K562 (cell line): ENCODE measurements around the gene AKT2. TPM values are rescaled to one million over a fixed set of nuclear protein-coding genes. Genes with fewer than 3 reads are reported as not detected.

Experiments used
- ATAC-seq: fragments of 200-7000 bp; cut with Tn5 transposase; 3 replicates; pipeline ENCODE4 v1.9.1; 2020; ENCODE audit warnings: moderate library complexity
- BruUV-seq: library from RNA; stranded (reverse); fragments of 400-500 nt; replicated peaks from 2 replicates; lab custom pipeline; 2021; lab: Mats Ljungman, UMichigan
- CTCF ChIA-PET: fragments of 300-600 bp; formaldehyde crosslinking; extraction: SDS; loops from one replicate; lab custom pipeline; 2021; ENCODE audit warnings: low intra/inter-chr PET ratio; lab: Yijun Ruan, JAX
- POLR2A ChIA-PET: fragments of 300-600, 350-650 bp; sonication (Branson Sonifier 250); formaldehyde crosslinking; extraction: SDS; loops from one replicate; lab custom pipeline; 2021; ENCODE audit warnings: antibody characterized with exemption, inconsistent platforms; lab: Yijun Ruan, JAX
- DNase-seq, 4 experiments: peaks; one replicate each; pipeline versions ENCODE4 v3.0.0 to v3.0.0-alpha.2; 2011 to 2018; ENCODE audit warnings: low spot score in 3 of 4, mixed read lengths in 3 of 4; ENCODE audit errors: extremely low read depth in 1 of 4
- FAIRE-seq: peaks from 2 replicates; lab custom pipeline; 2011; peaks lifted over from hg19 to GRCh38; lab: Jason Lieb, UNC
- H2AFZ ChIP-seq: 2 replicates; pipeline ENCODE4 v1.6.0; 2011; ENCODE audit warnings: low read depth, low read length, control low read depth, inconsistent platforms
- H3K27ac ChIP-seq: fragments of 200-600 bp; 3 replicates; pipeline ENCODE4 v1.8.0; 2011; ENCODE audit warnings: low read depth, mild to moderate bottlenecking, control low read depth, inconsistent platforms, low read length, moderate library complexity, mixed read lengths; ENCODE audit errors: extremely low read depth
- H3K27me3 ChIP-seq, 2 experiments: fragments of 300-600 bp in 1 of 2; 2 replicates in 1 of 2; 3 replicates in 1 of 2; pipeline versions ENCODE4 v1.6.0 to v1.8.0; 2011; ENCODE audit warnings: inconsistent platforms in 2 of 2, low read length in 2 of 2, mild to moderate bottlenecking in 1 of 2, mixed read lengths in 1 of 2, moderate library complexity in 1 of 2; ENCODE audit not compliant: control insufficient read depth in 2 of 2, insufficient read depth in 2 of 2
- H3K36me3 ChIP-seq: fragments of 300-600 bp; 3 replicates; pipeline ENCODE4 v1.8.0; 2011; ENCODE audit warnings: mild to moderate bottlenecking, low read length, inconsistent platforms; ENCODE audit not compliant: control insufficient read depth, insufficient read depth
- H3K4me1 ChIP-seq, 2 experiments: fragments of 200-600 bp in 1 of 2; replicated peaks in 1 of 2; 2 replicates in 1 of 2; 3 replicates in 1 of 2; pipeline versions ENCODE4 v1.5.1 to v1.8.0; 2011; ENCODE audit warnings: inconsistent platforms in 2 of 2, low read length in 2 of 2, mild to moderate bottlenecking in 1 of 2, mixed read lengths in 1 of 2, moderate library complexity in 1 of 2; ENCODE audit not compliant: control insufficient read depth in 2 of 2, insufficient read depth in 2 of 2
- H3K4me2 ChIP-seq: 2 replicates; pipeline ENCODE4 v1.6.1; 2011; ENCODE audit warnings: low read length, control low read depth, inconsistent platforms, mixed read lengths; ENCODE audit not compliant: insufficient read depth
- H3K4me3 ChIP-seq: fragments of 200-600 bp; sonication (generic), shearing (Covaris generic); 2 replicates; pipeline ENCODE4 v1.5.1; 2016; ENCODE audit warnings: control low read depth, inconsistent platforms
- H3K79me2 ChIP-seq: fragments of 200-600 bp; 3 replicates; pipeline ENCODE4 v1.8.0; 2011; ENCODE audit warnings: low read length, inconsistent platforms; ENCODE audit not compliant: control insufficient read depth, insufficient read depth
- H3K9ac ChIP-seq, 2 experiments: 2 replicates each; pipeline versions ENCODE4 v1.6.0 to v1.6.1; 2011; ENCODE audit warnings: low read depth in 2 of 2, low read length in 2 of 2, control low read depth in 1 of 2, inconsistent platforms in 1 of 2, mild to moderate bottlenecking in 1 of 2, mixed read lengths in 1 of 2; ENCODE audit not compliant: insufficient read depth in 1 of 2
- H3K9me1 ChIP-seq: one replicate; pipeline ENCODE4 v1.6.0; 2011; ENCODE audit warnings: inconsistent platforms, mild to moderate bottlenecking, low read length, moderate library complexity; ENCODE audit not compliant: control insufficient read depth, insufficient read depth
- H3K9me3 ChIP-seq: replicated peaks from 2 replicates; pipeline ENCODE4 v1.5.1; 2011; ENCODE audit warnings: low read depth, low read length, inconsistent platforms; ENCODE audit not compliant: control insufficient read depth, insufficient read depth
- H4K20me1 ChIP-seq: replicated peaks from 2 replicates; pipeline ENCODE4 v1.6.1; 2011; ENCODE audit warnings: low read length, inconsistent platforms, mixed read lengths; ENCODE audit not compliant: control insufficient read depth, insufficient read depth
- CHD1 ChIP-seq: fragments of 200-600 bp; sonication (generic); IDR thresholded peaks from one replicate; pipeline ENCODE4 v1.6.1; 2012; ENCODE audit warnings: mild to moderate bottlenecking, moderate library complexity, low read length, inconsistent platforms
- DDX20 ChIP-seq: fragments of 450-650 bp; IDR thresholded peaks from 2 replicates; pipeline ENCODE4 v1.6.1; 2016; ENCODE audit warnings: missing genetic modification characterization, low read depth, mild to moderate bottlenecking, missing compliant biosample characterization, moderate library complexity
- DMBX1 ChIP-seq: fragments of 250-450 bp; sonication (Bioruptor Pico); IDR thresholded peaks from 2 replicates; pipeline ENCODE4 v1.8.0; 2022; ENCODE audit warnings: inconsistent platforms, mild to moderate bottlenecking, moderate library complexity, borderline replicate concordance
- POLR2A ChIP-seq: fragments of 450-650 bp; conservative IDR thresholded peaks from 2 replicates; pipeline ENCODE4 v1.6.1; 2016
- SNIP1 ChIP-seq: fragments of 450-650 bp; IDR thresholded peaks from 2 replicates; pipeline ENCODE4 v1.7.1; 2017; ENCODE audit warnings: low read depth, mild to moderate bottlenecking
- SOX6 ChIP-seq: fragments of 450-650 bp; IDR thresholded peaks from 2 replicates; pipeline ENCODE4 v1.6.1; 2014; ENCODE audit warnings: mild to moderate bottlenecking
- ZNF263 ChIP-seq: sonication (generic); formaldehyde crosslinking; IDR thresholded peaks from 2 replicates; pipeline ENCODE4 v1.8.0; 2022; ENCODE audit warnings: mild to moderate bottlenecking, missing genetic modification reagents, borderline replicate concordance
- WGBS: fragments of 100-300 bp; shearing (Covaris generic); methylation state at CpG from one replicate; pipeline ENCODE4 v1.1.6; 2016; ENCODE audit warnings: low coverage, mixed read lengths; ENCODE audit not compliant: insufficient coverage; ENCODE audit errors: missing lambda C conversion rate; 5-methylcytosine and 5-hydroxymethylcytosine counted together
- in situ Hi-C: fragments of 300-500 bp; cut with MboI; formaldehyde crosslinking; loops from 4 replicates; pipeline ENCODE4 v1.15.0; 2018; ENCODE audit warnings: inconsistent platforms, mixed read lengths
- intact Hi-C: fragments of 100-400 bp; cut with micrococcal nuclease; formaldehyde crosslinking; loops from 2 replicates; pipeline ENCODE4 v1.14.2; 2022
- polyA plus RNA-seq, 8 experiments: library from polyadenylated mRNA; depleted of rRNA in 4 of 8; stranded (reverse) in 5 of 8; unstranded in 3 of 8; fragments of >200 nt; fragmentation: Nextera tagmentation in 2 of 8; fragmentation: Illumina TruSeq in 1 of 8; extraction: Ambion mirVana in 2 of 8; extraction: Trizol in 1 of 8; gene quantifications; 2 replicates each; pipeline versions ENCODE4 v1.2.1 to v1.2.3, GENCODE V29; 2011 to 2014; ENCODE audit warnings: inconsistent platforms in 1 of 8, missing spikeins in 1 of 8
- total RNA-seq, 7 experiments: library from RNA; depleted of rRNA in 6 of 7; stranded (reverse); fragments of >200 nt in 6 of 7; fragmentation: Illumina TruSeq in 2 of 7; extraction: Trizol in 2 of 7; gene quantifications; 2 replicates each; pipeline versions ENCODE4 v1.2.1 to v1.2.3, GENCODE V29; 2011 to 2021; ENCODE audit warnings: low replicate concordance in 1 of 7
- TF ChIP-seq, protein P1 (sequence below): fragments of 250-450 bp; sonication (Bioruptor Pico); IDR thresholded peaks from 2 replicates; pipeline ENCODE4 v1.5.0; 2021; ENCODE audit warnings: mild to moderate bottlenecking, borderline replicate concordance
- TF ChIP-seq, protein P2 (sequence below): sonication (generic); formaldehyde crosslinking; IDR thresholded peaks from 2 replicates; pipeline ENCODE4 v1.8.0; 2022; ENCODE audit warnings: mild to moderate bottlenecking, missing genetic modification reagents
- TF ChIP-seq, protein P3 (sequence below): sonication (generic); formaldehyde crosslinking; IDR thresholded peaks from 2 replicates; pipeline ENCODE4 v1.8.1; 2022; ENCODE audit warnings: missing genetic modification reagents

AKT2 gene
- total and polyA plus RNA-seq, 9 of the 15 experiments (the other 6 are each of a cell fraction or from before 2014, with no cell fraction given) = 1.1 to 132 (median 67.7) TPM

DNA sequence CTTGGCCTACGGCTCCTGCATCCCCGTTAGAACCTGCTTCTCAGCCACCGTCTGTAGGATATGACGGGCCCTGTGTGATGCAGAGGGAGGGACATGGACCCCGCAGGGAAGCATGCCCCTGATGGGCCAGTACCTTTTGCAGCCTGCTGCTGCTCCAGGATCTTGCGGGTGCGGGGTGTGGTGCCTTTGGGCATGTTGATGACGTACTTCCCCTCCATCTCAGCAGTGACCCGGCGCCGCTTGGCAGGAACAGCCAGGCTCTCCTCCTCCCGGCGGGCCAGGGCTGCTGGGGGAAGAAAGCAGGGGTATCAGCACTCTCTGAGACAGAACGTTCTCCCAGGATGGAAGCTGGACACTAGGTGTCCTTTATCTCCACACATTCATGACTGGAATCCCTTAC, 41.1 kb upstream of the AKT2 start:
- 95% methylated on average over 13 of the region's 14 CpGs for WGBS
- intact Hi-C loops = no loop called here
- FAIRE-seq (no peak), ATAC-seq (no peak), DNase-seq (no peak)
- TF ChIP-seq CHD1 (no peak), SOX6 (no peak), ZNF263 (no peak), SNIP1 (no peak), POLR2A (no peak), DDX20 (tag) (no peak), DMBX1 (CRISPR knock-in tag) (no peak)
- TF ChIP-seq, protein P1, sequence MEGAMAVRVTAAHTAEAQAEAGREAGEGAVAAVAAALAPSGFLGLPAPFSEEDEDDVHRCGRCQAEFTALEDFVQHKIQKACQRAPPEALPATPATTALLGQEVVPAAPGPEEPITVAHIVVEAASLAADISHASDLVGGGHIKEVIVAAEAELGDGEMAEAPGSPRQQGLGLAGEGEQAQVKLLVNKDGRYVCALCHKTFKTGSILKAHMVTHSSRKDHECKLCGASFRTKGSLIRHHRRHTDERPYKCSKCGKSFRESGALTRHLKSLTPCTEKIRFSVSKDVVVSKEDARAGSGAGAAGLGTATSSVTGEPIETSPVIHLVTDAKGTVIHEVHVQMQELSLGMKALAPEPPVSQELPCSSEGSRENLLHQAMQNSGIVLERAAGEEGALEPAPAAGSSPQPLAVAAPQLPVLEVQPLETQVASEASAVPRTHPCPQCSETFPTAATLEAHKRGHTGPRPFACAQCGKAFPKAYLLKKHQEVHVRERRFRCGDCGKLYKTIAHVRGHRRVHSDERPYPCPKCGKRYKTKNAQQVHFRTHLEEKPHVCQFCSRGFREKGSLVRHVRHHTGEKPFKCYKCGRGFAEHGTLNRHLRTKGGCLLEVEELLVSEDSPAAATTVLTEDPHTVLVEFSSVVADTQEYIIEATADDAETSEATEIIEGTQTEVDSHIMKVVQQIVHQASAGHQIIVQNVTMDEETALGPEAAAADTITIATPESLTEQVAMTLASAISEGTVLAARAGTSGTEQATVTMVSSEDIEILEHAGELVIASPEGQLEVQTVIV (CRISPR knock-in tag) = no peak
- TF ChIP-seq, protein P2, sequence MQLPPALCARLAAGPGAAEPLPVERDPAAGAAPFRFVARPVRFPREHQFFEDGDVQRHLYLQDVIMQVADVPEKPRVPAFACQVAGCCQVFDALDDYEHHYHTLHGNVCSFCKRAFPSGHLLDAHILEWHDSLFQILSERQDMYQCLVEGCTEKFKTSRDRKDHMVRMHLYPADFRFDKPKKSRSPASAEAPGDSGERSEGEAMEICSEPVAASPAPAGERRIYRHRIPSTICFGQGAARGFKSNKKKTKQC = no peak
- TF ChIP-seq, protein P3, sequence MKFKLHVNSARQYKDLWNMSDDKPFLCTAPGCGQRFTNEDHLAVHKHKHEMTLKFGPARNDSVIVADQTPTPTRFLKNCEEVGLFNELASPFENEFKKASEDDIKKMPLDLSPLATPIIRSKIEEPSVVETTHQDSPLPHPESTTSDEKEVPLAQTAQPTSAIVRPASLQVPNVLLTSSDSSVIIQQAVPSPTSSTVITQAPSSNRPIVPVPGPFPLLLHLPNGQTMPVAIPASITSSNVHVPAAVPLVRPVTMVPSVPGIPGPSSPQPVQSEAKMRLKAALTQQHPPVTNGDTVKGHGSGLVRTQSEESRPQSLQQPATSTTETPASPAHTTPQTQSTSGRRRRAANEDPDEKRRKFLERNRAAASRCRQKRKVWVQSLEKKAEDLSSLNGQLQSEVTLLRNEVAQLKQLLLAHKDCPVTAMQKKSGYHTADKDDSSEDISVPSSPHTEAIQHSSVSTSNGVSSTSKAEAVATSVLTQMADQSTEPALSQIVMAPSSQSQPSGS (CRISPR knock-in tag) = no peak
- Histone ChIP-seq H3K9me3 (no peaks in the 10 kb centered on the region), H3K27me3 (no peaks in the 10 kb centered on the region), H4K20me1 (no peaks in the 10 kb centered on the region), H3K4me3 (no peak overlapping the region), H3K9ac (no peak overlapping the region; a peak in 1 of 4 replicates), H3K79me2 (no peaks in the 10 kb centered on the region), H2AFZ (no peak overlapping the region), H3K4me1 (peaks cover 0 to 6% of the 10 kb centered on the region in 2 experiments; a peak in 2 of 5 replicates), H3K27ac (no peak overlapping the region), H3K36me3 (peaks cover 87% of the 10 kb centered on the region), H3K9me1 (no peaks in the 10 kb centered on the region), H3K4me2 (no peak overlapping the region)
- ChIA-PET POLR2A (no interaction called here), CTCF (no interaction called here)
- in situ Hi-C loops = no loop called here
- BruUV-seq = no TSS peak
